Panc1 (cell line): ENCODE data around the gene SLC16A8. TPM values are rescaled to one million over a fixed set of nuclear protein-coding genes. Genes with fewer than 3 reads are reported as not detected.

Experiments used
- ATAC-seq: fragments of 200-7000 bp; cut with Tn5 transposase; 2 replicates; pipeline ENCODE4 v1.9.1; 2020; ENCODE audit warnings: mild to moderate bottlenecking, moderate library complexity
- BruUV-seq: library from RNA; stranded (reverse); fragments of 400-500 nt; replicated peaks from 2 replicates; lab custom pipeline; 2021; lab: Mats Ljungman, UMichigan
- CTCF ChIA-PET: fragments of 300-600 bp; sonication (Branson Sonifier 250); formaldehyde crosslinking; loops from one replicate; lab custom pipeline; 2022; ENCODE audit warnings: antibody characterized with exemption; lab: Charles Lee
- POLR2A ChIA-PET: fragments of 300-600 bp; sonication (Branson Sonifier 250); formaldehyde crosslinking; loops from one replicate; lab custom pipeline; 2022; ENCODE audit warnings: antibody characterized with exemption; lab: Charles Lee
- DNase-seq: peaks from one replicate; pipeline ENCODE4 v3.0.0-alpha.2; 2010; ENCODE audit warnings: low read depth, low spot score
- H3K27ac ChIP-seq: 2 replicates; pipeline ENCODE4 v1.5.1; 2011; ENCODE audit warnings: mild to moderate bottlenecking, low read length, inconsistent platforms
- H3K27me3 ChIP-seq: fragments of 200-500 bp; sonication (Bioruptor generic); 2 replicates; pipeline ENCODE4 v1.6.0; 2014; ENCODE audit warnings: low read length, inconsistent platforms; ENCODE audit not compliant: control insufficient read depth, insufficient read depth
- H3K36me3 ChIP-seq: fragments of 200-500 bp; sonication (Bioruptor generic); 2 replicates; pipeline ENCODE4 v1.5.1; 2014; ENCODE audit warnings: inconsistent platforms, mild to moderate bottlenecking, low read length, moderate library complexity; ENCODE audit not compliant: control insufficient read depth, insufficient read depth
- H3K4me1 ChIP-seq: 2 replicates; pipeline ENCODE4 v1.5.1; 2011; ENCODE audit warnings: inconsistent platforms, mild to moderate bottlenecking, low read length, moderate library complexity; ENCODE audit not compliant: control insufficient read depth, insufficient read depth
- H3K4me3 ChIP-seq, 2 experiments: 2 replicates each; pipeline ENCODE4 v1.5.1; 2011 to 2012; ENCODE audit warnings: low read depth in 2 of 2, low read length in 2 of 2, mild to moderate bottlenecking in 2 of 2, inconsistent platforms in 1 of 2, moderate library complexity in 1 of 2
- H3K9me3 ChIP-seq: fragments of 200-500 bp; sonication (Bioruptor generic); 2 replicates; pipeline ENCODE4 v1.5.1; 2014; ENCODE audit warnings: low read depth, mild to moderate bottlenecking, inconsistent platforms, low read length, moderate library complexity; ENCODE audit not compliant: control insufficient read depth, insufficient read depth
- POLR2AphosphoS5 ChIP-seq: IDR thresholded peaks from 2 replicates; pipeline ENCODE4 v1.6.1; 2012; ENCODE audit warnings: mild to moderate bottlenecking, low read depth, low read length, moderate library complexity
- SIN3A ChIP-seq: IDR thresholded peaks from 2 replicates; pipeline ENCODE4 v1.6.1; 2012; ENCODE audit warnings: low read depth, mild to moderate bottlenecking, low read length, moderate library complexity, borderline replicate concordance; ENCODE audit not compliant: insufficient read depth
- TCF7L2 ChIP-seq: IDR thresholded peaks from 2 replicates; pipeline ENCODE4 v1.6.1; 2011; ENCODE audit warnings: mild to moderate bottlenecking, low read depth, low read length, inconsistent platforms
- in situ Hi-C: cut with HindIII; loops from 2 replicates; pipeline ENCODE4 v1.10.0; 2016; ENCODE audit warnings: low sequenced_read_pairs, low pct_unique_long_range_greater_than_20kb
- intact Hi-C: fragments of 100-400 bp; cut with micrococcal nuclease; formaldehyde crosslinking; loops from one replicate; pipeline ENCODE4 v1.10.0; 2022; ENCODE audit not compliant: unreplicated experiment
- total RNA-seq: library from RNA; stranded (reverse); gene quantifications from one replicate; pipeline ENCODE4 v1.2.1, GENCODE V29; 2021; ENCODE audit not compliant: unreplicated experiment
- TF ChIP-seq, protein P1 (sequence below), 2 experiments: IDR thresholded peaks; 2 replicates each; pipeline ENCODE4 v1.6.1; 2011 to 2012; ENCODE audit warnings: low read depth in 2 of 2, control low read depth in 1 of 2, low read length in 1 of 2, mild to moderate bottlenecking in 1 of 2, moderate library complexity in 1 of 2; ENCODE audit not compliant: insufficient read depth in 1 of 2
- TF ChIP-seq, protein P2 (sequence below): fragments of 450-650 bp; IDR thresholded peaks from 2 replicates; pipeline ENCODE4 v1.5.1; 2017; ENCODE audit warnings: mild to moderate bottlenecking

Gene SLC16A8
- total RNA-seq, 1 experiment from 2014 or later, result not detected

DNA sequence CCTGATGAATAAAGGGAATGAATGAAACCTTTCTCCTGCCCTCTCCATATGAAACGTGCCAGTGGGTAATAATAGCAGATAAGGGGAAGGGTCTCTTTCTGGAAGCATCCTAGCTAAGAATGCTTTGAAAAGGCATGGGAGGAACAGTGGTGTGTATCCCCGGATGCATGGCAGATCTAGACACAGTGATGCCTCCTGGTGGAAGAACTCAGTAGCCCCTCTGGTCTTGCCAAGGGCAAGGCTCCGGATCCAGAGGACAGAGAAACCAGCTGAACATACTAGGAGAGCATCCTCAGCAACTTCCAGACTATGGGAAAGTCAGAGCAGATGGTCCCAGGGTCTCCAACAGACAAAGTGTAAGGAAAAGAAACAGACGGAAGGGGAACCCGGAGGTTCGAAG lies 20.1 kb upstream of the SLC16A8 start:
- Histone ChIP-seq H3K27ac (no peak overlapping the region), H3K9me3 (no peaks in the 10 kb centered on the region), H3K27me3 (no peaks in the 10 kb centered on the region), H3K4me3 (no peak overlapping the region), H3K36me3 (no peaks in the 10 kb centered on the region), H3K4me1 (no peaks in the 10 kb centered on the region)
- in situ Hi-C loops, result no loop called here
- POLR2A ChIA-PET, result interaction anchor here (0.6 kb wide), 1 partner anchor 30 kb away, joined by 3 read pairs; no protein-coding TSS in a partner anchor
- no peak for ATAC-seq
- CTCF ChIA-PET, result interaction anchor here (0.6 to 1.2 kb wide), 5 partner anchors 11 to 132 kb away, joined by 3 to 6 read pairs (median 3); no protein-coding TSS in a partner anchor
- TF ChIP-seq, protein P1, sequence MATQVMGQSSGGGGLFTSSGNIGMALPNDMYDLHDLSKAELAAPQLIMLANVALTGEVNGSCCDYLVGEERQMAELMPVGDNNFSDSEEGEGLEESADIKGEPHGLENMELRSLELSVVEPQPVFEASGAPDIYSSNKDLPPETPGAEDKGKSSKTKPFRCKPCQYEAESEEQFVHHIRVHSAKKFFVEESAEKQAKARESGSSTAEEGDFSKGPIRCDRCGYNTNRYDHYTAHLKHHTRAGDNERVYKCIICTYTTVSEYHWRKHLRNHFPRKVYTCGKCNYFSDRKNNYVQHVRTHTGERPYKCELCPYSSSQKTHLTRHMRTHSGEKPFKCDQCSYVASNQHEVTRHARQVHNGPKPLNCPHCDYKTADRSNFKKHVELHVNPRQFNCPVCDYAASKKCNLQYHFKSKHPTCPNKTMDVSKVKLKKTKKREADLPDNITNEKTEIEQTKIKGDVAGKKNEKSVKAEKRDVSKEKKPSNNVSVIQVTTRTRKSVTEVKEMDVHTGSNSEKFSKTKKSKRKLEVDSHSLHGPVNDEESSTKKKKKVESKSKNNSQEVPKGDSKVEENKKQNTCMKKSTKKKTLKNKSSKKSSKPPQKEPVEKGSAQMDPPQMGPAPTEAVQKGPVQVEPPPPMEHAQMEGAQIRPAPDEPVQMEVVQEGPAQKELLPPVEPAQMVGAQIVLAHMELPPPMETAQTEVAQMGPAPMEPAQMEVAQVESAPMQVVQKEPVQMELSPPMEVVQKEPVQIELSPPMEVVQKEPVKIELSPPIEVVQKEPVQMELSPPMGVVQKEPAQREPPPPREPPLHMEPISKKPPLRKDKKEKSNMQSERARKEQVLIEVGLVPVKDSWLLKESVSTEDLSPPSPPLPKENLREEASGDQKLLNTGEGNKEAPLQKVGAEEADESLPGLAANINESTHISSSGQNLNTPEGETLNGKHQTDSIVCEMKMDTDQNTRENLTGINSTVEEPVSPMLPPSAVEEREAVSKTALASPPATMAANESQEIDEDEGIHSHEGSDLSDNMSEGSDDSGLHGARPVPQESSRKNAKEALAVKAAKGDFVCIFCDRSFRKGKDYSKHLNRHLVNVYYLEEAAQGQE (IDR thresholded peaks at IDR 0.05; ENCODE audit: insufficient read depth in 1 of 2, low read depth in 2 of 2, low read length in 1 of 2), result no peak
- TF ChIP-seq SIN3A, result no peak
- no peak for TF ChIP-seq TCF7L2
- TF ChIP-seq POLR2AphosphoS5, result no peak
- TF ChIP-seq, protein P2, sequence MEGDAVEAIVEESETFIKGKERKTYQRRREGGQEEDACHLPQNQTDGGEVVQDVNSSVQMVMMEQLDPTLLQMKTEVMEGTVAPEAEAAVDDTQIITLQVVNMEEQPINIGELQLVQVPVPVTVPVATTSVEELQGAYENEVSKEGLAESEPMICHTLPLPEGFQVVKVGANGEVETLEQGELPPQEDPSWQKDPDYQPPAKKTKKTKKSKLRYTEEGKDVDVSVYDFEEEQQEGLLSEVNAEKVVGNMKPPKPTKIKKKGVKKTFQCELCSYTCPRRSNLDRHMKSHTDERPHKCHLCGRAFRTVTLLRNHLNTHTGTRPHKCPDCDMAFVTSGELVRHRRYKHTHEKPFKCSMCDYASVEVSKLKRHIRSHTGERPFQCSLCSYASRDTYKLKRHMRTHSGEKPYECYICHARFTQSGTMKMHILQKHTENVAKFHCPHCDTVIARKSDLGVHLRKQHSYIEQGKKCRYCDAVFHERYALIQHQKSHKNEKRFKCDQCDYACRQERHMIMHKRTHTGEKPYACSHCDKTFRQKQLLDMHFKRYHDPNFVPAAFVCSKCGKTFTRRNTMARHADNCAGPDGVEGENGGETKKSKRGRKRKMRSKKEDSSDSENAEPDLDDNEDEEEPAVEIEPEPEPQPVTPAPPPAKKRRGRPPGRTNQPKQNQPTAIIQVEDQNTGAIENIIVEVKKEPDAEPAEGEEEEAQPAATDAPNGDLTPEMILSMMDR, result no peak
- DNase-seq, result no peak
- BruUV-seq, result no TSS peak
- intact Hi-C loops, result no loop called here

DNA sequence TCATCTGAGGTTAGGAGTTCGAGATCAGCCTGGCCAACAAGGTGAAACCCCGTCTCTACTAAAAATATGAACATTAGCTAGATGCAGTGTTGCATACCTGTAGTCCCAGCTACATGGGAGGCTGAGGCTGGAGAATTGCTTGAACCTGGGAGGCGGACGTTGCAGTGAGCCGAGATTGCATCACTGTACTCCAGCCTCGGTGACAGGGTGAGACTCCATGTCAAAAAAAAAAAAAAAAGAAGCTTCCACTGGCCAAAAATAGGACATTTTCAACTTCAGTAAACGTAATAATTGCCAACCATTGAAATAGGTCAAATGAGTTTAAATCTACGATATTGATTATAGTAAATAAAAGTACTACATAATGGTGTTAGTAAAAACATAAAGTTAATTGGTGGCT lies 19.7 kb upstream of the SLC16A8 start:
- CTCF ChIA-PET, result interaction anchor here (0.6 to 1.2 kb wide), 4 partner anchors 11 to 132 kb away, joined by 3 to 6 read pairs (median 4); no protein-coding TSS in a partner anchor
- no peaks in the 10 kb centered on the region for H3K36me3 ChIP-seq
- DNase-seq (no peak), ATAC-seq (no peak)
- BruUV-seq, result no TSS peak
- POLR2A ChIA-PET, result interaction anchor here (0.6 kb wide), 1 partner anchor 30 kb away, joined by 3 read pairs; no protein-coding TSS in a partner anchor
- no peak for TF ChIP-seq POLR2AphosphoS5
- TF ChIP-seq, protein P2, result no peak
- TF ChIP-seq, protein P1 (IDR thresholded peaks at IDR 0.05; ENCODE audit: insufficient read depth in 1 of 2, low read depth in 2 of 2, low read length in 1 of 2), result no peak
- no peak overlapping the region for H3K4me3 ChIP-seq
- H3K27ac ChIP-seq, result no peak overlapping the region
- no peaks in the 10 kb centered on the region for H3K27me3 ChIP-seq
- H3K9me3 ChIP-seq, result no peaks in the 10 kb centered on the region
- intact Hi-C loops (no loop called here), in situ Hi-C loops (no loop called here)
- no peaks in the 10 kb centered on the region for H3K4me1 ChIP-seq
